OCI-LY3 (cell line): ENCODE results near the gene APLF.

ENCODE experiments used
- EZH2phosphoT487 ChIP-seq: fragments of 200-600 bp; shearing (Covaris generic); IDR thresholded peaks from 2 replicates; pipeline ENCODE4 v1.6.1; 2018; ENCODE audit warnings: antibody characterized with exemption, mixed run types, low read depth
- TF ChIP-seq, protein P1 (sequence below): fragments of 200-600, 300-600 bp; sonication (generic); IDR thresholded peaks from 2 replicates; pipeline ENCODE4 v1.5.1; 2014; ENCODE audit warnings: antibody characterized with exemption, low read length, low read depth

DNA sequence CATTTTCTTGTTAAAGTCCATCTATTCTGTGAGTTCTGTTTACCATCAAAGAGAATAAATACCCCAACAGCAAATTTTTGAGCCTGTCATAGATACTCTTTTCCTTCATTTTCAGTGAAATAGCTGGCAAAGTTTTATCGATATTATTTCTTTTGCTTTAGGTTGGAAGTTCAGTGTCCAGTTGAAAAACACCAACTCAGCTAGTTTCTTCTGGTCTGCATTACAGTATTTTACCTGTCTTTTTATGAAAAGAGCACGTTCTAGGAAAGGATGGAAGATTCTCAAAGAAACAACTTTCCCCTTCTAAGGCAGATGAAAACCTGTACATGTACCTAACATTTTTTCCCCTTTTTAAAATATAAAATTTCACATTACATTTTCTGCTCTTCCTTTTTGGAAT, 95.5 kb downstream of the APLF start:
- TF ChIP-seq, protein P1, sequence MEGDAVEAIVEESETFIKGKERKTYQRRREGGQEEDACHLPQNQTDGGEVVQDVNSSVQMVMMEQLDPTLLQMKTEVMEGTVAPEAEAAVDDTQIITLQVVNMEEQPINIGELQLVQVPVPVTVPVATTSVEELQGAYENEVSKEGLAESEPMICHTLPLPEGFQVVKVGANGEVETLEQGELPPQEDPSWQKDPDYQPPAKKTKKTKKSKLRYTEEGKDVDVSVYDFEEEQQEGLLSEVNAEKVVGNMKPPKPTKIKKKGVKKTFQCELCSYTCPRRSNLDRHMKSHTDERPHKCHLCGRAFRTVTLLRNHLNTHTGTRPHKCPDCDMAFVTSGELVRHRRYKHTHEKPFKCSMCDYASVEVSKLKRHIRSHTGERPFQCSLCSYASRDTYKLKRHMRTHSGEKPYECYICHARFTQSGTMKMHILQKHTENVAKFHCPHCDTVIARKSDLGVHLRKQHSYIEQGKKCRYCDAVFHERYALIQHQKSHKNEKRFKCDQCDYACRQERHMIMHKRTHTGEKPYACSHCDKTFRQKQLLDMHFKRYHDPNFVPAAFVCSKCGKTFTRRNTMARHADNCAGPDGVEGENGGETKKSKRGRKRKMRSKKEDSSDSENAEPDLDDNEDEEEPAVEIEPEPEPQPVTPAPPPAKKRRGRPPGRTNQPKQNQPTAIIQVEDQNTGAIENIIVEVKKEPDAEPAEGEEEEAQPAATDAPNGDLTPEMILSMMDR = no peak
- TF ChIP-seq EZH2phosphoT487 = no peak
